Right atrium auricular region (tissue), 2 donors: ENCODE data around the gene FARS2. TPM values are rescaled to one million over a fixed set of nuclear protein-coding genes. Genes with fewer than 3 reads are reported as not detected.

Experiments used
- DNase-seq: peaks from one replicate; pipeline ENCODE4 v3.0.0-alpha.2; 2019; ENCODE audit warnings: low spot score
- H3K27ac ChIP-seq, 2 donors: fragments of 200-600 bp; sonication (generic); 1 replicate in 1 of 2; 2 replicates in 1 of 2; pipeline ENCODE4 v1.5.1; 2016 to 2019
- H3K27me3 ChIP-seq, 2 donors: fragments of 200-600 bp; sonication (generic); one replicate each; pipeline versions ENCODE4 v1.5.1 to v1.6.0; 2017 to 2019
- H3K36me3 ChIP-seq: fragments of 200-600 bp; sonication (generic); one replicate; pipeline ENCODE4 v1.5.1; 2016
- H3K4me1 ChIP-seq, 2 donors: fragments of 200-600 bp; sonication (generic); one replicate each; pipeline versions ENCODE4 v1.5.1 to v1.6.0; 2017 to 2019
- H3K4me3 ChIP-seq, 2 donors: fragments of 200-600 bp; sonication (generic); 1 replicate in 1 of 2; 2 replicates in 1 of 2; pipeline ENCODE4 v1.5.1; 2017 to 2019; ENCODE audit warnings: mild to moderate bottlenecking in 1 of 2, moderate library complexity in 1 of 2
- H3K9me3 ChIP-seq, 2 donors: fragments of 200-600 bp; sonication (generic); one replicate each; pipeline ENCODE4 v1.5.1; 2019
- total RNA-seq, 2 donors: library from RNA; depleted of rRNA; stranded (reverse); fragments of >200 nt; gene quantifications; one replicate each; pipeline ENCODE4 v1.1.0, GENCODE V29; 2016
- TF ChIP-seq, protein P1 (sequence below), 2 donors: fragments of 200-600 bp; sonication (generic); IDR thresholded peaks; one replicate each; pipeline ENCODE4 v1.5.1; 2019; ENCODE audit warnings: antibody characterized with exemption in 2 of 2

Gene FARS2
- total RNA-seq, 2 donors from 2014 or later = 9.4 to 15.0 TPM

DNA sequence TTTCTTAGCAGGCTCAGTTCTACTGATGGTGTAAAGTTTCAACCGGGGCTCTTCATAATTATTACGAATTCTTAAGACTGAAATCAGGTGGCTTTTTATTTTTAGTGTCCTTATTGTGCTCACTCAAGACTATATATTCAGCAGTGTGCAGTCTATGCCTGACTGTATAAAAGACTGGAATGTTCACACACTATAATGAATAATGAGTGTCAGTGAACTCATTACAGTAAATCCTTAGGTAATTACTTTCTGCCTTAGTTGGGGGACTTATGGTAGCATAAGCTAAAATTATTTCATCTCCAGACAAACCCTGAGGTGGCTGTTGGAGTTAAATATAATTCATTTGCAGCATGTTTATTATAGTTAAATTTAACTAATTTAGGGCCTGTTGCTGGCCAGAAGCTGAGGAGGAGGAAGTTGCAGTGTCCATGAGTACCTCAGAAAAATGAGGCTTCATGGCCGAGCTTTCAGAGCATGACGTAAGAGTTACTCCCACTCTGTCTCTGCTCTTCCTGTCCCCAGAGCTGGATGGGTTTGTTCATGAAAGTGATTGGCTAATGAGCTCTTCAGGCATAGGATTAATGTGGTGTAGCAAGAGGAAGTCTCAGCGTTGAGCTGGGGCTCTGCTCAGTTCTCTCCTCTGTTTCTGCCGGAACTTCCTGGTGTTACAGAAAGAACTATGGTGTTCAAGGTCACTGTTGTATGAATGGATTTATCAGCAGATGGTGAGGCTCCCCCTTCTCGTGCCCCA lies 409.7 kb downstream of the FARS2 start:
- Histone ChIP-seq H3K27ac (peak overlapping the region in 1 of 2 donors; percentile 36), H3K4me1 (peaks cover 0 to 28% of the 10 kb centered on the region in 2 donors), H3K36me3 (no peaks in the 10 kb centered on the region), H3K9me3 (no peaks in the 10 kb centered on the region), H3K27me3 (no peaks in the 10 kb centered on the region), H3K4me3 (no peak overlapping the region)
- DNase-seq = no peak
- TF ChIP-seq, protein P1, sequence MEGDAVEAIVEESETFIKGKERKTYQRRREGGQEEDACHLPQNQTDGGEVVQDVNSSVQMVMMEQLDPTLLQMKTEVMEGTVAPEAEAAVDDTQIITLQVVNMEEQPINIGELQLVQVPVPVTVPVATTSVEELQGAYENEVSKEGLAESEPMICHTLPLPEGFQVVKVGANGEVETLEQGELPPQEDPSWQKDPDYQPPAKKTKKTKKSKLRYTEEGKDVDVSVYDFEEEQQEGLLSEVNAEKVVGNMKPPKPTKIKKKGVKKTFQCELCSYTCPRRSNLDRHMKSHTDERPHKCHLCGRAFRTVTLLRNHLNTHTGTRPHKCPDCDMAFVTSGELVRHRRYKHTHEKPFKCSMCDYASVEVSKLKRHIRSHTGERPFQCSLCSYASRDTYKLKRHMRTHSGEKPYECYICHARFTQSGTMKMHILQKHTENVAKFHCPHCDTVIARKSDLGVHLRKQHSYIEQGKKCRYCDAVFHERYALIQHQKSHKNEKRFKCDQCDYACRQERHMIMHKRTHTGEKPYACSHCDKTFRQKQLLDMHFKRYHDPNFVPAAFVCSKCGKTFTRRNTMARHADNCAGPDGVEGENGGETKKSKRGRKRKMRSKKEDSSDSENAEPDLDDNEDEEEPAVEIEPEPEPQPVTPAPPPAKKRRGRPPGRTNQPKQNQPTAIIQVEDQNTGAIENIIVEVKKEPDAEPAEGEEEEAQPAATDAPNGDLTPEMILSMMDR (IDR thresholded peaks at IDR 0.05) = no peak

DNA sequence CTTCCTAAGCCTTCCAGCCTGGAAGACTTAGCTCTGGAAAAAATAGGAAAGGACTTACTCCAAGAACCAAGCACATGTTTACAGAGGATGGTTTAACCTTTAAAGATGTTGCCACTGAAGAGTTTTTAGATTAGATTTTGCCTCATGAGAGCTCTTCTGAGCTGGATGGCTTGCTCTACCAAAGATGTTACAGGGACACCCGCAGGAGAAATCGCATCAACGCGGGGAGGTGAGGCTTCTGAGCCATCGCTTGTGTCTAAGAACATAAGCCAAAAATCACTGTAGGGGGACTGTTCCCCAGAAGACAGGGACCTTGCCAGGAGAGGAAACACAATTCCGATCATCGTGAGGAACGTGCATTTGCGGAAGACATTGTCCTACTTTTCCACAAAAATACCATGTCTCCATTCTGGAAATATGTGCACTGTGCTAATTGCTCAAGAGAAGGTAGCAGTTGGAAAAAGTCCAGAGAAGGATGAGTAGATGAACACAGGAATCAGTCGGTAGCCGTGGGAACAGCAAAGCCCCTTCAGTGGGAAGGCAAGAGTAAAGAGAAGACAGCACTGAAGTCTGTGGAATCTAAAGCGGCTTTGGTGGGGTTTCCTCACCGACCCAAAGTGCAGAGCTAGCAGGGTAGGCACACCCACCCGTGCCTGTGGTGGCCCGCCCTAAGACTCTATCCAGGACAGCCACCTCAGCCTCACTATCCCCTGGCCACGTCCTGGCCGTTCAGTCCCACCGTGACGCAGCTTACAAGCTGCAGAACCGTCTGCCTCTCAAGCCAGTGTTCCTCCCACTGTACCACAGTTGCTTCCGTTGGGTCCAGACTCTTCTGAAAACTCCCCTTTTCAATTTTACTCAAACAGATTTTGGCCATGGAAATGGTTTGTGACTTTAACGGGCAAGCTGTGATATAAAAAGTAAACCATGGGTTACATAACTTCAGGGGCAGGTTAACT lies 410.6 kb downstream of the FARS2 start:
- TF ChIP-seq, protein P1 (IDR thresholded peaks at IDR 0.05) = no peak

DNA sequence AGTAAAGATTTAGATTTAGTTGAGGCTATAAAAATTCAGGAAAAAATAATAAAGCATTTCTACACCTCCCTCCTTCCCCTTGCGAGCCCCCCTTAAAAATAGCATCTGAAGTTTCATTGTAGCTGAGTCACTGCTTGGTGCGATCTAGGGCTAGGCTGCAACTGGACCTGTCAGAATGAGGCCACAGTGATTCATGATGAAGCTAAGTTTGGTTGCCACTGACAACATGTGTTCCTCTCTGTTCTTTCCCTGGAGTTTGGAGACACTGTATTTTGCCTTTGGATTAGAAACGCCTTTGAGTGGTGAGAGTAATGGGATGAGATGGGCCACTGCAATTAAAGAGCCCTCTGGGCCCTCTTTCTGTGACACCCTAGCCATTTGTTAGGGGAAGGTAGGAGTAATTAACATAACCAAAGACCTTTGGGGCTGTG lies 411.3 kb downstream of the FARS2 start:
- H3K4me3 ChIP-seq = no peak overlapping the region

More for the DNA sequence above, 410.6 kb downstream of the FARS2 start:
- Histone ChIP-seq H3K27ac (peak overlapping the region; percentile 23 to 36), H3K36me3 (no peaks in the 10 kb centered on the region), H3K4me1 (peaks cover 0 to 28% of the 10 kb centered on the region in 2 donors), H3K4me3 (no peak overlapping the region), H3K9me3 (no peaks in the 10 kb centered on the region), H3K27me3 (no peaks in the 10 kb centered on the region)
- no peak for DNase-seq

DNA sequence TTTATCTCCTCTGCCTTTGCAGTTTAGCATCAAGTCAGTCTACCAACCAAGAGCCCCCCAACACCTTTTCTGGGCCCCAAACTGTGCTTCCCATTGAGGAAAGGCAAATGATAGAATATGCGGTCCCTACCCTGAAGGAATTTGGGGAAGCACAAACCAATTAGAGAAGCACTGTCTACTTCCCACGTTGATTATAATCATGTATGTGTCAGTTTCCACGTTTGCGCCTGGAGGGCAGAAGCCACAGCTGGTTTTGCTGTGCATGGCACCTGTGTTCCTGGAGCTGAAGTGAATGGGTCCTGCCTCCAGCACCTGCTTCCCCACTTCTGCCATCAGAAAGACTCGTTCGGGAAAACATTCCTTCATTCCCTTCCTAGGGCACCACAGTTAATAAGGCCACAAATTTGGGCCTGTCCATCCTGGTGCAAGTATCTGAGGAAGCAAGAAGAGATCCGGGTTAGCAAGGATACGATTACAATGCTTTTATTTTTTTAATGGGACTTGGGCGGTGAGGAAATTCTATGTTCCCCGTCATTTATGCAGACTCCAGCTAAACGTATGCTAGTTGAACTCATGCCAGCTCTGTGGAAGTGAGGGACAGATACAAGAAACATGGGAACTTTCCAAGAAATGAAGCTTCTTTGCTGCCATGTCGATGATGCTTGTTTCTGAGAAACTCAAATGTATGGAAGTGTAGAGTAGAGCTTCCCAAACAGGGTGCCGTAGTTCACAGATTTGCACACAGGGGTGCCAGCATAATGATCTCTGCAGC lies 411.9 kb downstream of the FARS2 start:
- Histone ChIP-seq H3K27ac (peak overlapping the region; percentile 23 to 30), H3K4me1 (peaks cover 0 to 28% of the 10 kb centered on the region in 2 donors), H3K27me3 (no peaks in the 10 kb centered on the region), H3K4me3 (no peak overlapping the region), H3K9me3 (no peaks in the 10 kb centered on the region), H3K36me3 (no peaks in the 10 kb centered on the region)
- DNase-seq = no peak
- TF ChIP-seq, protein P1 (IDR thresholded peaks at IDR 0.05) = no peak

More for the DNA sequence above, 411.3 kb downstream of the FARS2 start:
- no peak for DNase-seq
- peaks cover 0 to 28% of the 10 kb centered on the region in 2 donors for H3K4me1 ChIP-seq
- no peaks in the 10 kb centered on the region for H3K36me3 ChIP-seq
- TF ChIP-seq, protein P1 (IDR thresholded peaks at IDR 0.05) = no peak
- no peaks in the 10 kb centered on the region for H3K9me3 ChIP-seq
- no peaks in the 10 kb centered on the region for H3K27me3 ChIP-seq
- peak overlapping the region; percentile 23 to 30 for H3K27ac ChIP-seq

DNA sequence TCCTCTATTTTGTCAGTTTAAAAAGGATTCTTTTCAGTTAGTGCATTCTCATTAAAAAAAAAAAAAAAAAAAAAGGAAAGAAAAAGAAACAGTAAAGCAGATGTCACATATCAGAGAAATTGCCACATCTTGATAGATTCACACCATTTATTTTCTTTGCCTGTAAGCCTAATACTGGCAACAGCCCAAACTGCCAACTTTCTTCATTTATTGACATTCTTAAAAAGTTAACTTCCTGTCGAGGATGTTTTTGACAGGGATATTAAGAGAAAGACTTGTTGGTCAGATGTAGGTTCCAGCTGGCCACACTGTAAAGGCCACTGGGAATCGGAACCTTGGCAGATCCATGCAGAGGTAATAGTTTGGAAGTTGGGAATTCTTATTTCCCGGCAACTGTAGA lies 412.8 kb downstream of the FARS2 start:
- TF ChIP-seq, protein P1 (IDR thresholded peaks at IDR 0.05) = no peak
- H3K9me3 ChIP-seq = no peaks in the 10 kb centered on the region
- no peaks in the 10 kb centered on the region for H3K36me3 ChIP-seq
- no peaks in the 10 kb centered on the region for H3K27me3 ChIP-seq
- no peak overlapping the region for H3K4me3 ChIP-seq
- H3K4me1 ChIP-seq = peaks cover 0 to 28% of the 10 kb centered on the region in 2 donors
- no peak for DNase-seq
- H3K27ac ChIP-seq = no peak overlapping the region
